ENCODE results near the gene CLDN24.

Gene CLDN24

DNA sequence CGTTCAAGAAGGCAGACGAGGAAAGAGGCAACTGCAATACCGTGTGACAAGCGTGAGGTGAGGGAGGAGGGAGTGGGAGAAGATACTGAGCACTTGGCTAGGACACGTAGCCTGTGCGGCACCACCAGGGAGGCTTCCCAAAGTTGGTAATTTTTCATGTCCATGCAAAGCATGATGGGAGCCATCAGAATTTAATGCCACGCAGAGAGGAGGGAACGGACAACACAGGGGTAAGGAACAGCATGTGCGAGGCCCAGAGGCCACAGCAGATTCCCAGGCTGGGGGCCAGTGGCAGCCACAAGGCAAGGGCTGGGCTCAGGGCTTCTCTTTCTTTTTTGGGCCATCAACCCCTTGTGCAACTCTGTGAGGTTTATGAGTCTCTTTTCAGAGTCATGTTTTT, 11.0 kb upstream of the CLDN24 start:
- TF ChIP-seq, protein P1, sequence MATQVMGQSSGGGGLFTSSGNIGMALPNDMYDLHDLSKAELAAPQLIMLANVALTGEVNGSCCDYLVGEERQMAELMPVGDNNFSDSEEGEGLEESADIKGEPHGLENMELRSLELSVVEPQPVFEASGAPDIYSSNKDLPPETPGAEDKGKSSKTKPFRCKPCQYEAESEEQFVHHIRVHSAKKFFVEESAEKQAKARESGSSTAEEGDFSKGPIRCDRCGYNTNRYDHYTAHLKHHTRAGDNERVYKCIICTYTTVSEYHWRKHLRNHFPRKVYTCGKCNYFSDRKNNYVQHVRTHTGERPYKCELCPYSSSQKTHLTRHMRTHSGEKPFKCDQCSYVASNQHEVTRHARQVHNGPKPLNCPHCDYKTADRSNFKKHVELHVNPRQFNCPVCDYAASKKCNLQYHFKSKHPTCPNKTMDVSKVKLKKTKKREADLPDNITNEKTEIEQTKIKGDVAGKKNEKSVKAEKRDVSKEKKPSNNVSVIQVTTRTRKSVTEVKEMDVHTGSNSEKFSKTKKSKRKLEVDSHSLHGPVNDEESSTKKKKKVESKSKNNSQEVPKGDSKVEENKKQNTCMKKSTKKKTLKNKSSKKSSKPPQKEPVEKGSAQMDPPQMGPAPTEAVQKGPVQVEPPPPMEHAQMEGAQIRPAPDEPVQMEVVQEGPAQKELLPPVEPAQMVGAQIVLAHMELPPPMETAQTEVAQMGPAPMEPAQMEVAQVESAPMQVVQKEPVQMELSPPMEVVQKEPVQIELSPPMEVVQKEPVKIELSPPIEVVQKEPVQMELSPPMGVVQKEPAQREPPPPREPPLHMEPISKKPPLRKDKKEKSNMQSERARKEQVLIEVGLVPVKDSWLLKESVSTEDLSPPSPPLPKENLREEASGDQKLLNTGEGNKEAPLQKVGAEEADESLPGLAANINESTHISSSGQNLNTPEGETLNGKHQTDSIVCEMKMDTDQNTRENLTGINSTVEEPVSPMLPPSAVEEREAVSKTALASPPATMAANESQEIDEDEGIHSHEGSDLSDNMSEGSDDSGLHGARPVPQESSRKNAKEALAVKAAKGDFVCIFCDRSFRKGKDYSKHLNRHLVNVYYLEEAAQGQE (IDR thresholded peaks at IDR 0.05; ENCODE audit: low read depth), result no peak
- TF ChIP-seq TAF1 (IDR thresholded peaks at IDR 0.05; ENCODE audit: low read depth) (no peak), MAX (IDR thresholded peaks at IDR 0.05) (no peak), TEAD4 (IDR thresholded peaks at IDR 0.05) (no peak), TCF12 (IDR thresholded peaks at IDR 0.05; ENCODE audit: low read depth) (no peak), YY1 (IDR thresholded peaks at IDR 0.05; ENCODE audit: low read depth) (no peak), CEBPB (IDR thresholded peaks at IDR 0.05) (no peak), CREB1 (IDR thresholded peaks at IDR 0.05; ENCODE audit: low read depth) (no peak), RAD21 (IDR thresholded peaks at IDR 0.05; ENCODE audit: low read depth) (no peak), USF1 (IDR thresholded peaks at IDR 0.05) (no peak)

DNA sequence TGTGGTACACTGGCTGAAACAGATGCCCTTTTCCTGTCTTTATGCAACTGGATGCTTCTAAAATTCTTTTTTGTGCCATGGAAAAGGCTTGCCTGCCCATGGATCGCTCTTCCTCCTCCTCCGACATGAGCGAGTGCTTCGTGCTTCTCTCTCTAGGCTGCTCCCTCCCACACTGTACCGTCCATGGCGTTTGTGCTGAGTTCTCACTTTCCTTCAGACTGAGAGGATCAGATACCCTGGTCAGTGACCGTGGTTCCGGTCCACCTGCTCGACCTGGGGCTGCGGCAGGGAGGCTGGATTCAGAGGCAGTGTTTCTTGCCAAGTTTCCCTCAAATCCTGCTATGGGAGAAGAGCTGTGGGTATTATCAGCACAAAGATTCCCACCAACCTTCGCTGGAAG, 10.2 kb upstream of the CLDN24 start:
- no peak for TF ChIP-seq MAX (IDR thresholded peaks at IDR 0.05)
- no peak for TF ChIP-seq FOXM1 (IDR thresholded peaks at IDR 0.05; ENCODE audit: borderline replicate concordance, low read depth)
- TF ChIP-seq, protein P1 (IDR thresholded peaks at IDR 0.05; ENCODE audit: low read depth), result no peak
- no peak for TF ChIP-seq ZBTB7A (IDR thresholded peaks at IDR 0.05; ENCODE audit: low read depth)
- TF ChIP-seq EP300 (IDR thresholded peaks at IDR 0.05; ENCODE audit: borderline replicate concordance), result no peak
- TF ChIP-seq YY1 (IDR thresholded peaks at IDR 0.05; ENCODE audit: low read depth), result no peak
- TF ChIP-seq TCF12 (IDR thresholded peaks at IDR 0.05; ENCODE audit: low read depth), result no peak
- no peak for TF ChIP-seq RAD21 (IDR thresholded peaks at IDR 0.05; ENCODE audit: low read depth)
- no peak for TF ChIP-seq CREB1 (IDR thresholded peaks at IDR 0.05; ENCODE audit: low read depth)
- TF ChIP-seq TAF1 (IDR thresholded peaks at IDR 0.05; ENCODE audit: low read depth), result no peak
- no peak for TF ChIP-seq USF1 (IDR thresholded peaks at IDR 0.05)
- TF ChIP-seq TEAD4 (IDR thresholded peaks at IDR 0.05), result no peak
- no peak for TF ChIP-seq CEBPB (IDR thresholded peaks at IDR 0.05)

GRCh38 chr4:183330841-183331240, 8.6 kb upstream of the CLDN24 start:
- no peak for TF ChIP-seq FOXM1 (IDR thresholded peaks at IDR 0.05; ENCODE audit: borderline replicate concordance, low read depth)
- no peak for TF ChIP-seq EGR1 (IDR thresholded peaks at IDR 0.05)
- no peak for TF ChIP-seq TAF1 (IDR thresholded peaks at IDR 0.05; ENCODE audit: low read depth)
- TF ChIP-seq ZBTB7A (IDR thresholded peaks at IDR 0.05; ENCODE audit: low read depth), result no peak

DNA sequence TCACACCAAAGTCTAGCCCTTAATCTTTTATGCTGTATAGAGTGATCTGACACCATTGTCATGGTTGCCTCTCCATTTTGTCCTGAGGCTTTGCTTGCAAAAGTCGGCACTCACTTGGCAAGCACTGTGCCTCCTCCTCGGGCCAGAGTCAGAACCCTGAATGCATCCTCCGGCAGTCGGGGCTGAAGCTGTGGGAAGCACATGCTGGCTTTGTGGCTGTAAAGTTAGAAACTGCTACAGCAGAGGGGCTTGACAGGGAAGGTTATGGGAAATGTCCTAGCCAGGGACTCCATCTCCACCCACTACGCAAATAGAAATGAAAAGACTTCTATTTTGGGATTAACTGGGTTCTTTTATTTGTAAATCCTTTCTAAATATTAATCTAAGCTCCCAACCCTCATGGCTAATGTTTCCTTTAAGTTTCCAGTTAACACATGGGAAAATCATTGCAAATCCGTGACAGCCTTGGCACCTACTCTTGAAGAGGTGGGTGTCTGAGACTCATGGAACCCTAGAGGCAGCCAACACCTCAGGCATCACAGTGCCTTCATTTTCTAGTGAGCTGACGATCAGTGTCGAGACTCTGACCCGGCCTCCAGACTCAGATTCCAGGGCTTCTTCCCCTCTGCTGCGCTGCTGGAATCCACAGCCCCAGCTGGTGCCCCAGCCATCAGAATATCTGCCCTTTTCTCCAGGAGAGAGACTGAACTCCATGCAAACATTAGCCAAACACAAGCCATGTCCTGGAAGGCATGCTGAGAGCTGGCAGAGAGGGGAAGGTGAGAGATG, 7.9 kb upstream of the CLDN24 start:
- TF ChIP-seq, protein P1 (IDR thresholded peaks at IDR 0.05; ENCODE audit: low read depth), result no peak
- TF ChIP-seq TCF12 (IDR thresholded peaks at IDR 0.05; ENCODE audit: low read depth) (no peak), EP300 (IDR thresholded peaks at IDR 0.05; ENCODE audit: borderline replicate concordance) (no peak), NFIC (IDR thresholded peaks at IDR 0.05) (no peak), FOXM1 (IDR thresholded peaks at IDR 0.05; ENCODE audit: borderline replicate concordance, low read depth) (no peak), TEAD4 (IDR thresholded peaks at IDR 0.05) (no peak), ZBTB7A (IDR thresholded peaks at IDR 0.05; ENCODE audit: low read depth) (no peak), USF1 (IDR thresholded peaks at IDR 0.05) (no peak), YY1 (IDR thresholded peaks at IDR 0.05; ENCODE audit: low read depth) (no peak), RAD21 (IDR thresholded peaks at IDR 0.05; ENCODE audit: low read depth) (no peak), MAX (IDR thresholded peaks at IDR 0.05) (no peak), CREB1 (IDR thresholded peaks at IDR 0.05; ENCODE audit: low read depth) (no peak), EGR1 (IDR thresholded peaks at IDR 0.05) (no peak), TAF1 (IDR thresholded peaks at IDR 0.05; ENCODE audit: low read depth) (no peak), CEBPB (IDR thresholded peaks at IDR 0.05) (no peak)
